Sigmoid colon (tissue), 4 donors: ENCODE data around the gene AP3B2.

Experiments
- CTCF ChIP-seq, 4 experiments: fragments of 450-650 bp in 3 of 4; fragments of 200-600 bp in 1 of 4; IDR thresholded peaks; one replicate each; pipeline ENCODE4 v1.5.1; 2016 to 2019; ENCODE audit warnings: antibody characterized with exemption in 4 of 4, mild to moderate bottlenecking in 3 of 4, moderate library complexity in 2 of 4
- EP300 ChIP-seq, 4 donors: sonication (generic); formaldehyde crosslinking; IDR thresholded peaks; one replicate each; pipeline ENCODE4 v1.6.1; 2017; ENCODE audit warnings: antibody characterized with exemption in 4 of 4
- POLR2A ChIP-seq, 2 donors: fragments of 450-650 bp; IDR thresholded peaks; one replicate each; pipeline ENCODE4 v1.6.1; 2016; ENCODE audit warnings: antibody characterized with exemption in 2 of 2, mild to moderate bottlenecking in 2 of 2, moderate library complexity in 2 of 2

- no peak for TF ChIP-seq CTCF (IDR thresholded peaks at IDR 0.05)
- no peak for TF ChIP-seq POLR2A (IDR thresholded peaks at IDR 0.05)
- no peak for TF ChIP-seq EP300 (IDR thresholded peaks at IDR 0.05)
Observed at GRCh38 chr15:82750831-82751180, 41.1 kb upstream of the AP3B2 start.
